Astrocyte of the cerebellum (primary cell): Measurements from ENCODE around the gene PERCC1.

ENCODE experiments used
- DNase-seq: peaks from one replicate; pipeline ENCODE4 v3.0.0-alpha.2; 2011; ENCODE audit warnings: low read depth
- H3K4me3 ChIP-seq: 2 replicates; pipeline ENCODE4 v1.5.1; 2011; ENCODE audit warnings: mild to moderate bottlenecking, low read depth, low read length, moderate library complexity
- CTCF ChIP-seq: IDR thresholded peaks from 2 replicates; pipeline ENCODE4 v1.5.1; 2012; ENCODE audit warnings: low read length, low read depth, moderate library complexity, mild to moderate bottlenecking; ENCODE audit errors: missing control alignments
- in situ Hi-C: cut with HindIII; loops from 2 replicates; pipeline ENCODE4 v1.10.0; 2017; ENCODE audit warnings: low sequenced_read_pairs

Gene PERCC1

GRCh38 chr16:1428511-1428910 is 2.4 kb upstream of the PERCC1 start:
- no peak for DNase-seq
- TF ChIP-seq CTCF, result peak; percentile 35
- H3K4me3 ChIP-seq, result no peak overlapping the region
- in situ Hi-C loops, result no loop called here

- in situ Hi-C loops, result no loop called here
- no peak for TF ChIP-seq CTCF
- H3K4me3 ChIP-seq, result no peak overlapping the region
- no peak for DNase-seq
These were observed 1.9 kb upstream of the PERCC1 start for GRCh38 chr16:1429012-1429411.

- no peak for TF ChIP-seq CTCF
- in situ Hi-C loops, result no loop called here
These were observed 1.2 kb upstream of the PERCC1 start for GRCh38 chr16:1429631-1430030.

GRCh38 chr16:1430214-1430758 is 592 bp upstream of the PERCC1 start:
- DNase-seq, result no peak
- no peak for TF ChIP-seq CTCF
- no peak overlapping the region for H3K4me3 ChIP-seq
- in situ Hi-C loops, result no loop called here

More at GRCh38 chr16:1429631-1430030, 1.2 kb upstream of the PERCC1 start:
- no peak overlapping the region for H3K4me3 ChIP-seq
- no peak for DNase-seq

GRCh38 chr16:1431497-1432270 is 806 bp downstream of the PERCC1 start:
- in situ Hi-C loops, result no loop called here
- H3K4me3 ChIP-seq, result no peak overlapping the region
- TF ChIP-seq CTCF, result no peak

GRCh38 chr16:1432388-1433262 is 1.7 kb downstream of the PERCC1 start:
- in situ Hi-C loops, result no loop called here
- DNase-seq, result no peak
- no peak overlapping the region for H3K4me3 ChIP-seq
- TF ChIP-seq CTCF, result no peak

More at GRCh38 chr16:1431497-1432270, 806 bp downstream of the PERCC1 start:
- no peak for DNase-seq
